Measurements from ENCODE around the gene SCN3A. TPM values are rescaled to one million over a fixed set of nuclear protein-coding genes. Genes with fewer than 3 reads are reported as not detected.

The SCN3A gene
- total and polyA plus RNA-seq, 10 of the 15 experiments (the other 5 are each of a cell fraction or from before 2014, with no cell fraction given): 0.04 to 0.34 (median 0.06) TPM; not detected in 3

GRCh38 chr2:165173215-165173614 lies 30.6 kb downstream of the SCN3A start:
- no peak overlapping the region for H3K4me3 ChIP-seq
- ChIA-PET RAD21 (ENCODE audit: unreplicated experiment) (no interaction called here), POLR2A (no interaction called here), CTCF (interaction anchor here (1.2 kb wide), 1 partner anchor 157 kb away, joined by 4 read pairs; no protein-coding TSS in a partner anchor), SMC1A (ENCODE audit: uncharacterized antibody, unreplicated experiment) (no interaction called here)
- no peaks in the 10 kb centered on the region for H3K27me3 ChIP-seq (replicated peaks in 1 of 2; ENCODE audit: control insufficient read depth in 2 of 2, insufficient read depth in 2 of 2, low read length in 1 of 2)
- H3K4me2 ChIP-seq (ENCODE audit: control insufficient read depth, insufficient read depth): no peak overlapping the region
- in situ Hi-C loops (cut with MboI): no loop called here
- H3K9me3 ChIP-seq (replicated peaks; ENCODE audit: control insufficient read depth, insufficient read depth, low read length): no peaks in the 10 kb centered on the region
- H3K27ac ChIP-seq (ENCODE audit: control insufficient read depth, insufficient read depth): no peak overlapping the region
- no peak overlapping the region for H2AFZ ChIP-seq (ENCODE audit: control insufficient read depth, low read depth, low read length)
- peak; percentile 66 for ATAC-seq
- intact Hi-C loops (cut with micrococcal nuclease; ENCODE audit: unreplicated experiment): no loop called here
- no peaks in the 10 kb centered on the region for H3K36me3 ChIP-seq (ENCODE audit: control insufficient read depth in 2 of 2, insufficient read depth in 2 of 2, low read length in 1 of 2)
- no peaks in the 10 kb centered on the region for H3K4me1 ChIP-seq (ENCODE audit: control insufficient read depth, insufficient read depth, low read length)
- DNase-seq (ENCODE audit: low read depth, low spot score): no peak
- H4K20me1 ChIP-seq (ENCODE audit: control insufficient read depth, insufficient read depth): no peaks in the 10 kb centered on the region
- BruUV-seq (replicated peaks): no TSS peak
- no peak for FAIRE-seq
- H3K9ac ChIP-seq (ENCODE audit: control insufficient read depth, insufficient read depth, low read length): no peak overlapping the region
- WGBS (ENCODE audit: insufficient coverage, insufficient replicate concordance, low lambda C conversion rate, missing lambda C conversion rate): 0% methylated on average over 1 of the region's 1 CpG
- TF ChIP-seq JUND (IDR thresholded peaks at IDR 0.05; ENCODE audit: low read depth, low read length) (no peak), SPI1 (IDR thresholded peaks at IDR 0.05; ENCODE audit: borderline replicate concordance, insufficient read depth, low read depth, low read length) (peak; percentile 47; the same call in 1 of the 2 replicates)
- H3K79me2 ChIP-seq (ENCODE audit: control insufficient read depth, insufficient read depth, low read length): no peaks in the 10 kb centered on the region

- ATAC-seq: no peak
- Histone ChIP-seq H3K27ac (ENCODE audit: control insufficient read depth, insufficient read depth) (no peak overlapping the region), H3K36me3 (ENCODE audit: control insufficient read depth in 2 of 2, insufficient read depth in 2 of 2, low read length in 1 of 2) (no peaks in the 10 kb centered on the region), H3K27me3 (replicated peaks in 1 of 2; ENCODE audit: control insufficient read depth in 2 of 2, insufficient read depth in 2 of 2, low read length in 1 of 2) (no peaks in the 10 kb centered on the region), H3K79me2 (ENCODE audit: control insufficient read depth, insufficient read depth, low read length) (no peaks in the 10 kb centered on the region), H3K4me3 (no peak overlapping the region), H3K9ac (ENCODE audit: control insufficient read depth, insufficient read depth, low read length) (no peak overlapping the region), H3K9me3 (replicated peaks; ENCODE audit: control insufficient read depth, insufficient read depth, low read length) (no peaks in the 10 kb centered on the region), H2AFZ (ENCODE audit: control insufficient read depth, low read depth, low read length) (no peak overlapping the region), H4K20me1 (ENCODE audit: control insufficient read depth, insufficient read depth) (no peaks in the 10 kb centered on the region), H3K4me2 (ENCODE audit: control insufficient read depth, insufficient read depth) (no peak overlapping the region), H3K4me1 (ENCODE audit: control insufficient read depth, insufficient read depth, low read length) (no peaks in the 10 kb centered on the region)
- in situ Hi-C loops (cut with MboI) (no loop called here), intact Hi-C loops (cut with micrococcal nuclease; ENCODE audit: unreplicated experiment) (no loop called here)
- SMC1A ChIA-PET (ENCODE audit: uncharacterized antibody, unreplicated experiment): no interaction called here
- no peak for FAIRE-seq
- WGBS (ENCODE audit: insufficient coverage, insufficient replicate concordance, low lambda C conversion rate, missing lambda C conversion rate): 64% methylated on average over 4 of the region's 4 CpGs
- no peak for DNase-seq (ENCODE audit: low read depth, low spot score)
- CTCF ChIA-PET: no interaction called here
- no TSS peak for BruUV-seq (replicated peaks)
- POLR2A ChIA-PET: no interaction called here
- no peak for TF ChIP-seq IKZF2 (IDR thresholded peaks at IDR 0.05)
- no peak for TF ChIP-seq NFXL1 (IDR thresholded peaks at IDR 0.05; ENCODE audit: borderline replicate concordance)
- TF ChIP-seq IRF3 (IDR thresholded peaks at IDR 0.05): no peak
- TF ChIP-seq MYC (IDR thresholded peaks at IDR 0.05; ENCODE audit: insufficient read depth, insufficient read length, insufficient replicate concordance, low read length, severe bottlenecking): no peak
- TF ChIP-seq TCF7 (IDR thresholded peaks at IDR 0.05; ENCODE audit: borderline replicate concordance): no peak
- TF ChIP-seq E2F4 (IDR thresholded peaks at IDR 0.05; ENCODE audit: low read depth, low read length): no peak
- no peak for TF ChIP-seq ESRRA (IDR thresholded peaks at IDR 0.05; ENCODE audit: low read length)
- no peak for TF ChIP-seq RFX5 (IDR thresholded peaks at IDR 0.05; ENCODE audit: low read depth, low read length)
- TF ChIP-seq MEF2A (IDR thresholded peaks at IDR 0.05; ENCODE audit: insufficient read depth, low read depth, low read length): no peak
- RAD21 ChIA-PET (ENCODE audit: unreplicated experiment): no interaction called here
These were observed 39.6 kb downstream of the SCN3A start for GRCh38 chr2:165164201-165164600.
